Right lobe of liver (tissue), 4 donors: ENCODE results near the gene ATRNL1.

Experiments
- POLR2A ChIP-seq: fragments of 450-650 bp; IDR thresholded peaks from one replicate; pipeline ENCODE4 v1.6.1; 2017; ENCODE audit warnings: antibody characterized with exemption, mild to moderate bottlenecking
- TF ChIP-seq, protein P1 (sequence below), 4 donors: fragments of 200-600 bp in 3 of 4; fragments of 450-650 bp in 1 of 4; IDR thresholded peaks; one replicate each; pipeline versions ENCODE4 v1.5.1 to v1.8.0; 2016 to 2022; ENCODE audit warnings: antibody characterized with exemption in 4 of 4, mild to moderate bottlenecking in 2 of 4
- donor health status: DM: no; HTN: no; CAD: no.
- donor health status: DM: no; HTN: no; CAD: no.
- donor health status: DM: no; HTN: yes; CAD: no.

DNA sequence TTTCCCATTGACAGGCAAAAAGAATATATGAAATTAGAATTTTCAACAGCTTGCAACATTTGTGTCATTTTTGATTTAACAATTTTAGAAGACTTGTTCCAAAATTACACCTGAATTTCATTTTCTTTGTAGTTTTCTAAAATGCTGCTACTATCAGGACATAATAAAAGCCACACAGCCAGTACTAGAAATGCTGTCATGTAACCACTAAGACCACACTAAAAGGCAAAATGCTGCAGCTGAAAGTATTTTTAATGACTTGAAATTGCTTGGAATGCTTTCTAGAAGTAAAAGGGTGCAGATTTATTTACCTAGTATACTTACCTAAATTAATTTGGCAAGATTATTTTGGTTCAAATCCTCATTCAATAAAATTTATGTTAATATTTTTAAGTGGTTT lies 709.7 kb downstream of the ATRNL1 start:
- TF ChIP-seq, protein P1, sequence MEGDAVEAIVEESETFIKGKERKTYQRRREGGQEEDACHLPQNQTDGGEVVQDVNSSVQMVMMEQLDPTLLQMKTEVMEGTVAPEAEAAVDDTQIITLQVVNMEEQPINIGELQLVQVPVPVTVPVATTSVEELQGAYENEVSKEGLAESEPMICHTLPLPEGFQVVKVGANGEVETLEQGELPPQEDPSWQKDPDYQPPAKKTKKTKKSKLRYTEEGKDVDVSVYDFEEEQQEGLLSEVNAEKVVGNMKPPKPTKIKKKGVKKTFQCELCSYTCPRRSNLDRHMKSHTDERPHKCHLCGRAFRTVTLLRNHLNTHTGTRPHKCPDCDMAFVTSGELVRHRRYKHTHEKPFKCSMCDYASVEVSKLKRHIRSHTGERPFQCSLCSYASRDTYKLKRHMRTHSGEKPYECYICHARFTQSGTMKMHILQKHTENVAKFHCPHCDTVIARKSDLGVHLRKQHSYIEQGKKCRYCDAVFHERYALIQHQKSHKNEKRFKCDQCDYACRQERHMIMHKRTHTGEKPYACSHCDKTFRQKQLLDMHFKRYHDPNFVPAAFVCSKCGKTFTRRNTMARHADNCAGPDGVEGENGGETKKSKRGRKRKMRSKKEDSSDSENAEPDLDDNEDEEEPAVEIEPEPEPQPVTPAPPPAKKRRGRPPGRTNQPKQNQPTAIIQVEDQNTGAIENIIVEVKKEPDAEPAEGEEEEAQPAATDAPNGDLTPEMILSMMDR (IDR thresholded peaks at IDR 0.05), result no peak
- no peak for TF ChIP-seq POLR2A
